ENCODE data around the gene ANGPTL4. TPM values are rescaled to one million over a fixed set of nuclear protein-coding genes. Genes with fewer than 3 reads are reported as not detected.

The ANGPTL4 gene
- total RNA-seq, 1 experiment from 2014 or later = 32.8 TPM

DNA sequence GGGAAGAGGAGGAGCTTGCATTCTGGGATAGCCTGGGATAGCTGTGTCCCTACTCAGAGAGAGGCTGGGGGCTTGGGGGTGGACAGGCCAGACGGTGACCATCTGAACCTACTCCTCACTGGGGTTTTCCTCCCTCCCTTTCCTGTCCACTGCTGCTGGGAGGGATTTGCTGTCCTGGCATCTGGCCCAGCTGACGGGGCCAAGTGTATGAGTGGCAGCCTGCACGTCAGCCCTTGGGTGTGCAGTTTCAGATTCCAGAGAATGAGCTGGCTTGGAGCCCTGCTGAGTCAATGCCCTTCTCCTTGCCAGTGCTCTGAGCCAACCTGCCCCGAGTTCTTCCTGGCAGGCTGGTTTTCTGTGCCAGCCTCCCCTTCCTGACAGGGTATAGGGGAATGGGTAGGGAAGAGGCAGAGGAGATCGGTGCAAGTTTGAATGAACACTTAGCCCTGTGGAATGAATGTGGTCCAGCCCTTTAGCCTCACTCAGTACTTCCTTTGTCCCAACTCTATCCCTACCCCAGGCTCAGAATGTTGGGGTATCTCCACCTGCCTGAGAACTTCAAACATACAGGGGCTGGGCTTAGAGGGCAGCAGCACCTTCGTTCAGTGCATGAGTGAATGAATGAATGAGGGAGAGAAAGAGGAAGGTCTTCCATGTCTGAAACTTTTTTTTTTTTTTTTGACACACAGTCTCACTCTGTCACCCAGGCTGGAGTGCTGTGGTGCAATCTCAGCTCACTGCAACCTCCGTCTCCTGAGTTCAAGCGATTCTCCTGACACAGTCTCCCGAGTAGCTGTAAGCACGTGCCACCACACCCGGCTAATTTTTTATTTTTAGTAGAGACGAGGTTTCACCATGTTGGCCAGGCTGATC, 1.8 kb upstream of the ANGPTL4 start:
- no TSS peak for BruUV-seq (replicated peaks)
- CTCF ChIA-PET = interaction anchor here (0.6 to 1.3 kb wide), 7 partner anchors 8 to 1447 kb away, joined by 3 to 11 read pairs (median 3); partner anchors contain the start of gene MARCHF2
- POLR2A ChIA-PET = interaction anchor here (0.5 to 5.7 kb wide), 16 partner anchors 15 to 181 kb away, joined by 3 to 31 read pairs (median 4); partner anchors contain the start of genes NDUFA7, RAB11B, RPS28 and ZNF414
- peak; percentile 100 for DNase-seq (ENCODE audit: unreplicated experiment)
- peaks cover 27% of the 10 kb centered on the region for H3K4me1 Mint-ChIP-seq (ENCODE audit: insufficient read depth, unreplicated experiment)
- intact Hi-C loops (cut with micrococcal nuclease) = loop anchor here (2.0 kb wide), 1 partner anchor 29 kb away; the partner anchor contains the start of gene RAB11B
- TF ChIP-seq, protein P1, sequence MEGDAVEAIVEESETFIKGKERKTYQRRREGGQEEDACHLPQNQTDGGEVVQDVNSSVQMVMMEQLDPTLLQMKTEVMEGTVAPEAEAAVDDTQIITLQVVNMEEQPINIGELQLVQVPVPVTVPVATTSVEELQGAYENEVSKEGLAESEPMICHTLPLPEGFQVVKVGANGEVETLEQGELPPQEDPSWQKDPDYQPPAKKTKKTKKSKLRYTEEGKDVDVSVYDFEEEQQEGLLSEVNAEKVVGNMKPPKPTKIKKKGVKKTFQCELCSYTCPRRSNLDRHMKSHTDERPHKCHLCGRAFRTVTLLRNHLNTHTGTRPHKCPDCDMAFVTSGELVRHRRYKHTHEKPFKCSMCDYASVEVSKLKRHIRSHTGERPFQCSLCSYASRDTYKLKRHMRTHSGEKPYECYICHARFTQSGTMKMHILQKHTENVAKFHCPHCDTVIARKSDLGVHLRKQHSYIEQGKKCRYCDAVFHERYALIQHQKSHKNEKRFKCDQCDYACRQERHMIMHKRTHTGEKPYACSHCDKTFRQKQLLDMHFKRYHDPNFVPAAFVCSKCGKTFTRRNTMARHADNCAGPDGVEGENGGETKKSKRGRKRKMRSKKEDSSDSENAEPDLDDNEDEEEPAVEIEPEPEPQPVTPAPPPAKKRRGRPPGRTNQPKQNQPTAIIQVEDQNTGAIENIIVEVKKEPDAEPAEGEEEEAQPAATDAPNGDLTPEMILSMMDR (IDR thresholded peaks at IDR 0.05; ENCODE audit: unreplicated experiment) = no peak
- H3K27ac Mint-ChIP-seq (ENCODE audit: low read depth, unreplicated experiment) = peak overlapping the region; percentile 94
- peak overlapping the region; percentile 73 for H3K4me3 Mint-ChIP-seq (ENCODE audit: unreplicated experiment)
- H3K9me3 Mint-ChIP-seq (ENCODE audit: unreplicated experiment) = no peaks in the 10 kb centered on the region
- peaks cover 5% of the 10 kb centered on the region for H3K36me3 Mint-ChIP-seq (ENCODE audit: insufficient read depth, unreplicated experiment)
- no peaks in the 10 kb centered on the region for H3K27me3 Mint-ChIP-seq (ENCODE audit: insufficient read depth, unreplicated experiment)

DNA sequence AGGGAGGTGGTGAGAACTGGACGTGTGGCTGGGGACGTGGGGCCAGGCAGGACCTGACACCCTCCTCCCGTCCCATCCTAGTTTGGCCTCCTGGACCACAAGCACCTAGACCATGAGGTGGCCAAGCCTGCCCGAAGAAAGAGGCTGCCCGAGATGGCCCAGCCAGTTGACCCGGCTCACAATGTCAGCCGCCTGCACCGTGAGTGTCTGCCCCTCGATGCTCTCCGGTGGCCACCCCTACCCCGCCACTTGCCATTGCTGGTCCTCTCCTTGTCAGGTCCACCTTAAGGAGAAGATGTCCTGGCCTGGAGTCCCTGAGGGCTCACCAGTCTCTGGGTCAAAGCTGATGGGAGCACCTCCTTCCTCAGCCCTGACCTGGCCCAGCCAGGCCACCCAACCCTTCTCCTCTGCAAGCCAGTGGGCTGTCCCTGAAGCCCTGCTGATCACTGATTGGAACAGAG, 2.2 kb downstream of the ANGPTL4 start:
- H3K36me3 Mint-ChIP-seq (ENCODE audit: insufficient read depth, unreplicated experiment) = peaks cover 6% of the 10 kb centered on the region
- ChIA-PET POLR2A (interaction anchor here (0.6 to 5.7 kb wide), 6 partner anchors 11 to 148 kb away, joined by 3 to 31 read pairs (median 4); partner anchors contain the start of genes RAB11B, RPS28 and ZNF414), CTCF (interaction anchor here (0.6 to 3.2 kb wide), 3 partner anchors 12 to 1953 kb away, joined by 3 to 11 read pairs (median 3); no protein-coding TSS in a partner anchor)
- H3K4me3 Mint-ChIP-seq (ENCODE audit: unreplicated experiment) = no peak overlapping the region
- no TSS peak for BruUV-seq (replicated peaks)
- peak; percentile 55 for DNase-seq (ENCODE audit: unreplicated experiment)
- no peaks in the 10 kb centered on the region for H3K27me3 Mint-ChIP-seq (ENCODE audit: insufficient read depth, unreplicated experiment)
- peak overlapping the region; percentile 75 for H3K27ac Mint-ChIP-seq (ENCODE audit: low read depth, unreplicated experiment)
- peaks cover 34% of the 10 kb centered on the region for H3K4me1 Mint-ChIP-seq (ENCODE audit: insufficient read depth, unreplicated experiment)
- intact Hi-C loops (cut with micrococcal nuclease) = no loop called here
- TF ChIP-seq, protein P1 (IDR thresholded peaks at IDR 0.05; ENCODE audit: unreplicated experiment) = no peak
- H3K9me3 Mint-ChIP-seq (ENCODE audit: unreplicated experiment) = no peaks in the 10 kb centered on the region

DNA sequence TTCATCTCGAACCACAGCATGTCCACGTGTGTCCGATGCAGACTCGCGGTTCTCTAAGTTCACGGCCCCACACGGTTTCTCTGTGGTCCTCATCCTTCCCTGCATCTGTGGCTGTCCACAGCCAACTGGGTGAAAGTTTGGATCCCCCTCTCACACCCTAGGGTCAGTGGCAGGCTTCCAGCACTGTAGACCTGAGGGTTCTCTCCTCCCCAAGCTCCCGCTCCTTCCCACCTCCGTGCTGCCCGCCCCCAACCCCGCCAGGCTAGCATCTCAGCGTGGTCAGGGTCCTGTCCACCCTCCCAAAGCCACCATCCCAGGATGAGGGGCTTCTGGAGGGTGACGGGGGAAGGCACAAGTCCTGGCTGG, 3.0 kb downstream of the ANGPTL4 start:
- peaks cover 28% of the 10 kb centered on the region for H3K4me1 Mint-ChIP-seq (ENCODE audit: insufficient read depth, unreplicated experiment)
- H3K36me3 Mint-ChIP-seq (ENCODE audit: insufficient read depth, unreplicated experiment) = peaks cover 6% of the 10 kb centered on the region
- no peaks in the 10 kb centered on the region for H3K9me3 Mint-ChIP-seq (ENCODE audit: unreplicated experiment)
- H3K27ac Mint-ChIP-seq (ENCODE audit: low read depth, unreplicated experiment) = no peak overlapping the region
- DNase-seq (ENCODE audit: unreplicated experiment) = peak; percentile 79
- intact Hi-C loops (cut with micrococcal nuclease) = no loop called here
- ChIA-PET POLR2A (interaction anchor here (5.7 kb wide), 1 partner anchor 23 kb away, joined by 31 read pairs; the partner anchor contains the start of gene RAB11B), CTCF (interaction anchor here (0.7 to 3.5 kb wide), 3 partner anchors 10 to 21 kb away, joined by 3 to 24 read pairs (median 3); no protein-coding TSS in a partner anchor)
- no TSS peak for BruUV-seq (replicated peaks)
- H3K4me3 Mint-ChIP-seq (ENCODE audit: unreplicated experiment) = peak overlapping the region; percentile 39
- TF ChIP-seq, protein P1 (IDR thresholded peaks at IDR 0.05; ENCODE audit: unreplicated experiment) = no peak
- H3K27me3 Mint-ChIP-seq (ENCODE audit: insufficient read depth, unreplicated experiment) = no peaks in the 10 kb centered on the region

Data from MCF 10A (cell line).